B cell (primary cell): ENCODE results near the gene PRAMEF1.

ENCODE experiments used
- EZH2 ChIP-seq: IDR thresholded peaks from 2 replicates; pipeline ENCODE4 v1.6.1; 2012; ENCODE audit warnings: borderline replicate concordance, low read depth, mild to moderate bottlenecking, moderate library complexity, low read length; ENCODE audit not compliant: insufficient read depth, poor library complexity, severe bottlenecking
- TF ChIP-seq, protein P1 (sequence below): fragments of 200-600 bp; IDR thresholded peaks from one replicate; pipeline ENCODE4 v1.8.0; 2022; ENCODE audit warnings: antibody characterized with exemption, mild to moderate bottlenecking

DNA sequence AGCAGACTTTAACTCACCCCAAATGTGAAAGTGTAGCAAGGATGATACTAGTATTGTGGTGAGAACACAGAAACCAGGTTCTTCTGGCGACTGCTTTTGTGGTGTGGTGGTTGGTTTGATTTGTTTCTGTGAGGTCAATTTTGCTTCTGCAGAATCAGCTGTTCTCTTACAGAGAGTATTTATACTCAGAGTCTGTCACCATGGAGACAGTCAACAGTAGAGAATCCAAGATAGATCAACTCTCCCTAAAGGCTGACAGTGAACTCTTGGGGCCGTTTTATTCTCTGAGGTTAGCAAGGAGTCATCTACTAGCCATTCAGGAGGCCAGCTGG, 45.2 kb upstream of the PRAMEF1 start, which contains the start of gene CFAP107:
- TF ChIP-seq, protein P1, sequence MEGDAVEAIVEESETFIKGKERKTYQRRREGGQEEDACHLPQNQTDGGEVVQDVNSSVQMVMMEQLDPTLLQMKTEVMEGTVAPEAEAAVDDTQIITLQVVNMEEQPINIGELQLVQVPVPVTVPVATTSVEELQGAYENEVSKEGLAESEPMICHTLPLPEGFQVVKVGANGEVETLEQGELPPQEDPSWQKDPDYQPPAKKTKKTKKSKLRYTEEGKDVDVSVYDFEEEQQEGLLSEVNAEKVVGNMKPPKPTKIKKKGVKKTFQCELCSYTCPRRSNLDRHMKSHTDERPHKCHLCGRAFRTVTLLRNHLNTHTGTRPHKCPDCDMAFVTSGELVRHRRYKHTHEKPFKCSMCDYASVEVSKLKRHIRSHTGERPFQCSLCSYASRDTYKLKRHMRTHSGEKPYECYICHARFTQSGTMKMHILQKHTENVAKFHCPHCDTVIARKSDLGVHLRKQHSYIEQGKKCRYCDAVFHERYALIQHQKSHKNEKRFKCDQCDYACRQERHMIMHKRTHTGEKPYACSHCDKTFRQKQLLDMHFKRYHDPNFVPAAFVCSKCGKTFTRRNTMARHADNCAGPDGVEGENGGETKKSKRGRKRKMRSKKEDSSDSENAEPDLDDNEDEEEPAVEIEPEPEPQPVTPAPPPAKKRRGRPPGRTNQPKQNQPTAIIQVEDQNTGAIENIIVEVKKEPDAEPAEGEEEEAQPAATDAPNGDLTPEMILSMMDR: no peak
- TF ChIP-seq EZH2: no peak
